HG03066 (cell line): ENCODE measurements around the gene SAYSD1.

Source experiments
- ATAC-seq: cut with Tn5 transposase; IDR thresholded peaks from one replicate; pipeline ENCODE4 v1.9.1; 2021; ENCODE audit warnings: low read depth; ENCODE audit not compliant: unreplicated experiment

The SAYSD1 gene

DNA sequence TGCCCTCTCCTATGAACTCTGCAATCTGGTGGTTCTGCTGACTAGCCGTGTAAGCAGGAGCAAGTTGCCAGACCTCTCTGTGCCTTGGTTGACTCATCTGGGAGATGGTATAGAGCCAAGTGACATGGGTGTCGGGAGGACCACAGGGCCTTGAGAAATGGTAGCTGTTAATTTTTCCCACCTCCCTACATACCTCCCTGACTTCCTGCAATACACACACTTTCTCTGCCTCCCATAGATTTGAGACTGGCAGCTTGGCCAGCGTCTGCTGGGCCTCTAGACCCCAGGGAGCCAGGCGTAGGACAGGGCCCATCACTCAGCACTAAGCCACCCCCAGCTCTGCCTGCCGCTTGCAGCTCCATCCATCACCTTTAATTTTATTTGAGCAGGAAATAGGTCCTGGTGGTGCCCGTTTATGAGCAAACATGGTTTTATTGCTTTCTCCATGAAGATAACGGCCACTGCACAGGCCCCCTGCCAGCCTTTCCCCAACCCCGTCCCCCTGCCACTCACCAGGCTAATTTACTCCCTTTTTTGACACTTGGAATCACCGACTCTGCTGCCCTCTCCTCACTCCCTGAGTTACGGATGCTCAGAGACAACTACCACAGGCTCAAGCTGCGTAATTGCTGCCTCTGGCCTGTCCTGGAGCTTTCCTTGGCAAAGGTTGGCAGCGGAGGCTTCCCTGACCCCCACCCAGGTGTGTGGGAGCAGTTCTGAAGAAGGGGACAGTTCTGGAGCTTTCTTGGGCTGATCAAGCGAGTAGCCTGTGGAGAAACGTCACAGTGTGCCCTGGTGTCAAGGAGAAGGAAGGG, 55.3 kb downstream of the SAYSD1 start:
- no peak for ATAC-seq

- no peak for ATAC-seq
Observed at GRCh38 chr6:39058471-39059147, 56.4 kb downstream of the SAYSD1 start.

DNA sequence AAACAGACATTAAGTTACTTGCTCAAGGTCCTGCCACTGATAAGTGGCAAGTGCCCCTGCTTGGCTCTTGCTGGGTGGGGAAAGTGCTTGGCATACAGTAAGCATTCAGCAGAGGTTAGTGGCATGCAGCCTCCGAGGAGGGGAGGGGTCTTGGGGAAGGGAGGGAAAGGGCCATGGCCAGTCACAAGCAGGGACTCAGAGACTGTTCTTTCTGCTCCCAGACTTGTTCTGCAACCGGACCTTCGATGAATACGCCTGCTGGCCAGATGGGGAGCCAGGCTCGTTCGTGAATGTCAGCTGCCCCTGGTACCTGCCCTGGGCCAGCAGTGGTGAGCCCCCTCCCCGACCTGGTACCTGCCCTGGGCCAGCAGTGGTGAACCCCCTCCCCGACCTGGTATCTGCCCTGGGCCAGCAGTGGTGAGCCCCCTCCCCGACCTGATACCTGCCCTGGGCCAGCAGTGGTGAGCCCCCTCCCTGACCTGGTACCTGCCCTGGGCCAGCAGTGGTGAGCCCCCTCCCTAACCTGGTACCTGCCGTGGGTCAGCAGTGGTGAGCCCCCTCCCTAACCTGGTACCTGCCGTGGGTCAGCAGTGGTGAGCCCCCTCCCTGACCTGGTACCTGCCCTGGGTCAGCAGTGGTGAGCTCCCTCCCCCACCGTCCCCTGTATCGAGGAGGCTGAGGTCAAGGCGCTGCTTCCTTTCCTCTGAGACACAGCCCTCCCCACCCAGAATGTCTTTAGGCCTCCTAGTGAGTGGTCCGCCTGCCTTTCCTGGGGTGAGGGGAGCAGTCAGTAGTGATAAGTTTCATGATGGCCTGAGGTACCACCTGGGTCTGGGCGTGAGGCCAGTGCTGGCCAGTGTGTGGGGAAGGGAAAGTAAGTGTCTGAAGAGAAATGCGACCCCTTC, 57.5 kb downstream of the SAYSD1 start:
- no peak for ATAC-seq

GRCh38 chr6:39056681-39057080, 58.3 kb downstream of the SAYSD1 start:
- no peak for ATAC-seq

DNA sequence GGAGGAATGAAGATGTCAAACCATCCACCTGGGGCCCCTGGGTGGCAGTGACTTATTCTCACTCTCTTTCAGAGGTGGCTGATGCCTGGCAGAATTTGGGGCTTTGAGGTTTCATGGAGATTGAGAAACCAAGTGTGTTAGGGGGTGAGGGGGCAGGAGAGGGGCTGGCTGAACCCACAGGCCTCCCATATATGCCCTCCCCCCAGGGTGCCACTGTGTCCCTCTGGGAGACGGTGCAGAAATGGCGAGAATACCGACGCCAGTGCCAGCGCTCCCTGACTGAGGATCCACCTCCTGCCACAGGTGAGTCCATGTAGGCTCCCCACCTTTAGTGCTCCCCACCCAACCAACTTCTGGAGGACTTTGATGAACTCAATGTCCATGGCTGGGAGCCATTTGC, 58.8 kb downstream of the SAYSD1 start:
- no peak for ATAC-seq

DNA sequence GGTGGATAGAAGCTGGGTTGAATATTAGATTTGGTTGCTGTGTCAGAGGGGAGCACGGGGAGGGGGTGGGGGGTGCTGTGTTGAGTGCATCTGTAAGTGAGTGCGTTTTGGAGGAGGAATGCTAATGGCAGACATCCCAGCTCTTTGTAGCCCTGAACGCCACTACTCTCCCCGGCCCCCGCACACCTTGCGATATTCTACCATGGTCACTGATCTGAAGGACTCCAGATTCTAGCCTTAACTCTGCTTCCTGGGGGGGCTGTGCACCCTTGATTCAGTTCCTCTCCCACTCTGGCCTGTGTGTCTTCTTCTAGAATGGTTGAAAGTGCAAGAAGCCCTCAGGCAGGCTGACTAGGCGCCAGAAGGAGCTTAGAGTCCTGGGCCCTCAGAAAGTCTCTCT, 59.3 kb downstream of the SAYSD1 start:
- ATAC-seq: no peak

DNA sequence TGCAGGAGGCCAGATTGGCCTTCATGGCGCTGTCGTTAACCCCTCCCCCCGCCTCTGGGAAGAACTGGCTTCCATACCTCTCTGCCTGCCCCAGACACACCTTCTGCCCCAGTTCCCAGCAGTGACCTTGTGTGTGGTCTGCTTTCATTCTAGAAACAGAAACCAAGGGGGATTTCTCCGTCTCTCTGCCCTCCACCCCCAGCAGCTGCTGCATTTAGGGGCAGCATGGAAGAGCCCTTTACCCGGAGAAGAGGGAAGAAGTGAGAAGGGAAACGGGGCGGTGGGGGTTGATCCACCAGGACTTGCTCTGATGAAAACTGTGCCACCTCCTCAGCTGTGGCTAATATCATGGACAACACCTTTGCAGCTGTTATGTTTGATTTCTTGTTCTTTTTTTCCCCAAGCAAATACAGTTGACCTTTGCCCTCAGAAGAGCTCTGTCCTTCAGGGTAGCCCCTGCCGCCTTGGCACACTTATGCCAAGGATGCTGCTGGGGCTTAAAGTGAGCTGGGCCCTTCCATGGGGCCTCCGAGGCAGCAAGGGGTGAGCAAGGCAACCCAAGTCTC, 60.3 kb downstream of the SAYSD1 start:
- no peak for ATAC-seq
